GM12878 (cell line): ENCODE results near the gene SOD2. TPM values are rescaled to one million over a fixed set of nuclear protein-coding genes. Genes with fewer than 3 reads are reported as not detected.

Source experiments
- ATAC-seq: fragments of 200-7000 bp; cut with Tn5 transposase; 3 replicates; pipeline ENCODE4 v1.9.1; 2020; ENCODE audit warnings: mild to moderate bottlenecking, moderate library complexity
- BruUV-seq: library from RNA; stranded (reverse); fragments of 400-500 nt; replicated peaks from 2 replicates; lab custom pipeline; 2021; lab: Mats Ljungman, UMichigan
- CTCF ChIA-PET: fragments of 300-600 bp; sonication (Branson Sonifier 250); formaldehyde crosslinking; extraction: SDS; loops from one replicate; lab custom pipeline; 2021; ENCODE audit warnings: inconsistent platforms; lab: Yijun Ruan, JAX
- POLR2A ChIA-PET: fragments of 350-600 bp; formaldehyde crosslinking; extraction: SDS; loops from one replicate; lab custom pipeline; 2021; ENCODE audit warnings: inconsistent platforms; lab: Charles Lee
- RAD21 ChIA-PET: fragments of 300-600 bp; sonication (Branson Sonifier 250); formaldehyde crosslinking; loops from one replicate; lab custom pipeline; 2023; ENCODE audit warnings: antibody characterized with exemption; ENCODE audit not compliant: unreplicated experiment; lab: Charles Lee
- SMC1A ChIA-PET: fragments of 300-600 bp; sonication (Branson Sonifier 250); formaldehyde crosslinking; loops from one replicate; lab custom pipeline; 2023; ENCODE audit not compliant: unreplicated experiment, uncharacterized antibody; lab: Charles Lee
- DNase-seq: peaks from one replicate; pipeline ENCODE4 v3.0.0-alpha.2; 2011; ENCODE audit warnings: low read depth, low spot score
- FAIRE-seq: peaks from 3 replicates; lab custom pipeline; 2011; peaks lifted over from hg19 to GRCh38; lab: Jason Lieb, UNC
- H2AFZ ChIP-seq: 2 replicates; pipeline ENCODE4 v1.6.0; 2011; ENCODE audit warnings: low read depth, low read length, control low read depth; ENCODE audit not compliant: control insufficient read depth
- H3K27ac ChIP-seq: 2 replicates; pipeline ENCODE4 v1.5.1; 2011; ENCODE audit warnings: control low read depth; ENCODE audit not compliant: control insufficient read depth, insufficient read depth
- H3K27me3 ChIP-seq, 2 experiments: replicated peaks in 1 of 2; 2 replicates each; pipeline versions ENCODE4 v1.6.0 to v1.6.1; 2011; ENCODE audit warnings: low read length in 1 of 2; ENCODE audit not compliant: control insufficient read depth in 2 of 2, insufficient read depth in 2 of 2
- H3K36me3 ChIP-seq, 2 experiments: 2 replicates each; pipeline ENCODE4 v1.5.1; 2011; ENCODE audit warnings: low read length in 1 of 2; ENCODE audit not compliant: control insufficient read depth in 2 of 2, insufficient read depth in 2 of 2
- H3K4me1 ChIP-seq: 2 replicates; pipeline ENCODE4 v1.6.1; 2011; ENCODE audit warnings: mild to moderate bottlenecking, low read length, moderate library complexity, mixed read lengths; ENCODE audit not compliant: control insufficient read depth, insufficient read depth
- H3K4me2 ChIP-seq: 2 replicates; pipeline ENCODE4 v1.6.0; 2011; ENCODE audit warnings: control low read depth; ENCODE audit not compliant: control insufficient read depth, insufficient read depth
- H3K4me3 ChIP-seq: fragments of 200-600 bp; sonication (generic); 2 replicates; pipeline ENCODE4 v1.5.1; 2016
- H3K79me2 ChIP-seq: 2 replicates; pipeline ENCODE4 v1.6.0; 2011; ENCODE audit warnings: low read length; ENCODE audit not compliant: control insufficient read depth, insufficient read depth
- H3K9ac ChIP-seq: 2 replicates; pipeline ENCODE4 v1.8.0; 2011; ENCODE audit warnings: low read length, control low read depth, mixed read lengths; ENCODE audit not compliant: control insufficient read depth, insufficient read depth
- H3K9me3 ChIP-seq: replicated peaks from 3 replicates; pipeline ENCODE4 v1.5.1; 2011; ENCODE audit warnings: mild to moderate bottlenecking, low read length; ENCODE audit not compliant: control insufficient read depth, insufficient read depth
- H4K20me1 ChIP-seq: 2 replicates; pipeline ENCODE4 v1.6.0; 2011; ENCODE audit not compliant: control insufficient read depth, insufficient read depth
- BACH1 ChIP-seq: fragments of 450-650 bp; IDR thresholded peaks from 2 replicates; pipeline ENCODE4 v1.6.1; 2017; ENCODE audit warnings: mild to moderate bottlenecking, borderline replicate concordance
- CREB1 ChIP-seq: IDR thresholded peaks from 2 replicates; pipeline ENCODE4 v1.6.1; 2012; ENCODE audit warnings: low read depth, mild to moderate bottlenecking, inconsistent platforms
- ESRRA ChIP-seq: IDR thresholded peaks from 2 replicates; pipeline ENCODE4 v1.6.1; 2012; ENCODE audit warnings: mild to moderate bottlenecking, low read length, improper control_type of control experiment
- ETV6 ChIP-seq, 2 experiments: fragments of 450-650 bp in 1 of 2; IDR thresholded peaks in 1 of 2; conservative IDR thresholded peaks in 1 of 2; 2 replicates each; pipeline ENCODE4 v1.6.1; 2014; ENCODE audit warnings: antibody characterized with exemption in 1 of 2, borderline replicate concordance in 1 of 2, low read depth in 1 of 2, mild to moderate bottlenecking in 1 of 2, moderate library complexity in 1 of 2
- HDAC2 ChIP-seq: fragments of 200-600 bp; sonication (generic); IDR thresholded peaks from 2 replicates; pipeline ENCODE4 v1.6.1; 2017
- IRF4 ChIP-seq: IDR thresholded peaks from 2 replicates; pipeline ENCODE4 v1.6.1; 2011; ENCODE audit warnings: low read depth, low read length
- SRF ChIP-seq, 2 experiments: IDR thresholded peaks; 2 replicates each; pipeline ENCODE4 v1.6.1; 2011; ENCODE audit warnings: low read depth in 2 of 2, low read length in 2 of 2, mild to moderate bottlenecking in 1 of 2, moderate library complexity in 1 of 2
- SUPT20H ChIP-seq: IDR thresholded peaks from 2 replicates; pipeline ENCODE4 v1.6.1; 2011; ENCODE audit warnings: low read depth, mild to moderate bottlenecking, low read length, moderate library complexity, borderline replicate concordance; ENCODE audit not compliant: control insufficient read depth
- TARDBP ChIP-seq: IDR thresholded peaks from 2 replicates; pipeline ENCODE4 v1.6.1; 2016; ENCODE audit warnings: borderline replicate concordance
- WGBS: methylation state at CpG from one replicate; pipeline ENCODE4 v1.1.6; 2016; ENCODE audit warnings: low lambda C conversion rate; ENCODE audit not compliant: insufficient replicate concordance, insufficient coverage; ENCODE audit errors: missing lambda C conversion rate; 5-methylcytosine and 5-hydroxymethylcytosine counted together
- in situ Hi-C: fragments of 300-500 bp; cut with MboI; formaldehyde crosslinking; loops from 9 replicates; pipeline ENCODE4 v1.14.3; 2018; ENCODE audit warnings: mixed read lengths
- intact Hi-C: fragments of 100-400 bp; cut with micrococcal nuclease; formaldehyde crosslinking; loops from one replicate; pipeline ENCODE4 v1.14.2; 2022; ENCODE audit not compliant: unreplicated experiment
- polyA plus RNA-seq, 11 experiments: library from polyadenylated mRNA; depleted of rRNA in 4 of 11; unstranded in 6 of 11; stranded (reverse) in 5 of 11; fragments of >200 nt; fragmentation: Nextera tagmentation in 4 of 11; fragmentation: Illumina TruSeq in 1 of 11; extraction: Ambion mirVana in 4 of 11; extraction: Trizol in 1 of 11; gene quantifications; 1 replicate in 1 of 11; 2 replicates in 10 of 11; pipeline versions ENCODE4 v1.2.1 to v1.2.3, GENCODE V29; 2011 to 2016; ENCODE audit warnings: inconsistent platforms in 2 of 11, missing spikeins in 2 of 11, low read depth in 1 of 11
- total RNA-seq, 4 experiments: library from RNA; depleted of rRNA in 3 of 4; stranded (reverse); fragments of >200 nt in 3 of 4; fragmentation: Illumina TruSeq in 1 of 4; extraction: Trizol in 1 of 4; gene quantifications; 2 replicates each; pipeline versions ENCODE4 v1.2.1 to v1.2.3, GENCODE V29; 2013 to 2021
- TF ChIP-seq, protein P1 (sequence below): fragments of 450-650 bp; IDR thresholded peaks from 2 replicates; pipeline ENCODE4 v1.6.1; 2018; ENCODE audit warnings: borderline replicate concordance, mild to moderate bottlenecking; ENCODE audit not compliant: partially characterized antibody
- TF ChIP-seq, protein P2 (sequence below): IDR thresholded peaks from 2 replicates; pipeline ENCODE4 v1.6.1; 2012; ENCODE audit warnings: low read depth, low read length, improper control_type of control experiment
- TF ChIP-seq, protein P3 (sequence below): fragments of 150-350 bp; IDR thresholded peaks from 2 replicates; pipeline ENCODE4 v1.6.1; 2016; ENCODE audit warnings: low read depth, low read length
- TF ChIP-seq, protein P4 (sequence below): fragments of 450-650 bp; conservative IDR thresholded peaks from 2 replicates; pipeline ENCODE4 v1.6.1; 2017; ENCODE audit warnings: mild to moderate bottlenecking, moderate library complexity
- TF ChIP-seq, protein P5 (sequence below): fragments of 150-350 bp; IDR thresholded peaks from 2 replicates; pipeline ENCODE4 v1.6.1; 2014; ENCODE audit warnings: mild to moderate bottlenecking, low read depth, low read length

Gene SOD2
- total and polyA plus RNA-seq, 10 of the 15 experiments (the other 5 are each of a cell fraction or from before 2014, with no cell fraction given): 12.1 to 55.8 (median 39.1) TPM

DNA sequence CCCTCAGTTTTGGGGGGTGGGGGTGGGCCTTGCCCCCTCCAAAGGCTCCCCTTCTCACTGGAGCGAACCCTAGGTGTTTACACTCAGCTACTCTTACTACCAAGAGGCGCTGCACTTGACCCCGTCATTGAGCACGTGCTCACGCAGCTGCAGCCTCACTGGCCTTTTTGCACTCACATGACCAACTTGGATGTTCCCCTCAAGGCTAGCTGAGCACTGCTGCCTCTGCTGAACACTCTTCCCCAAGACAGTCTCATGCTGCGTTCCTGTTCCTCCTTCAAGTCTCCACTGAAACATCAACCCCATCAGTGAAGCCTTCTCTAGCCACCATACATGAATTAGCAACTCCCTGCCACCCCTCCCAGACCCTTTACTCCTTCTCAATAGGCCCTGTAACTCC lies 4.0 kb downstream of the SOD2 start:
- Histone ChIP-seq H3K4me3 (no peak overlapping the region), H3K4me1 (peaks cover 7% of the 10 kb centered on the region), H3K27me3 (no peaks in the 10 kb centered on the region), H3K27ac (no peak overlapping the region), H3K9me3 (no peaks in the 10 kb centered on the region), H2AFZ (no peak overlapping the region), H3K36me3 (peaks cover 0 to 12% of the 10 kb centered on the region in 2 experiments; a peak in 2 of 4 replicates), H3K9ac (no peak overlapping the region), H3K4me2 (no peak overlapping the region), H4K20me1 (no peaks in the 10 kb centered on the region), H3K79me2 (peaks cover 23% of the 10 kb centered on the region)
- RAD21 ChIA-PET: interaction anchor here (0.9 to 1.1 kb wide), 2 partner anchors 166 to 253 kb away, joined by 3 read pairs; no protein-coding TSS in a partner anchor
- no TSS peak for BruUV-seq
- 99% methylated on average over 6 of the region's 6 CpGs for WGBS
- intact Hi-C loops (no loop called here), in situ Hi-C loops (no loop called here)
- POLR2A ChIA-PET: interaction anchor here (0.5 to 1.1 kb wide), 3 partner anchors 38 to 262 kb away, joined by 3 read pairs; partner anchors contain the start of gene WTAP
- DNase-seq (no peak), FAIRE-seq (no peak), ATAC-seq (no peak)
- CTCF ChIA-PET: interaction anchor here (0.7 to 2.7 kb wide), 5 partner anchors 9 to 769 kb away, joined by 3 to 8 read pairs (median 4); no protein-coding TSS in a partner anchor
- SMC1A ChIA-PET: interaction anchor here (0.7 to 1.4 kb wide), 4 partner anchors 8 to 103 kb away, joined by 3 to 4 read pairs (median 4); no protein-coding TSS in a partner anchor
- TF ChIP-seq, protein P1, sequence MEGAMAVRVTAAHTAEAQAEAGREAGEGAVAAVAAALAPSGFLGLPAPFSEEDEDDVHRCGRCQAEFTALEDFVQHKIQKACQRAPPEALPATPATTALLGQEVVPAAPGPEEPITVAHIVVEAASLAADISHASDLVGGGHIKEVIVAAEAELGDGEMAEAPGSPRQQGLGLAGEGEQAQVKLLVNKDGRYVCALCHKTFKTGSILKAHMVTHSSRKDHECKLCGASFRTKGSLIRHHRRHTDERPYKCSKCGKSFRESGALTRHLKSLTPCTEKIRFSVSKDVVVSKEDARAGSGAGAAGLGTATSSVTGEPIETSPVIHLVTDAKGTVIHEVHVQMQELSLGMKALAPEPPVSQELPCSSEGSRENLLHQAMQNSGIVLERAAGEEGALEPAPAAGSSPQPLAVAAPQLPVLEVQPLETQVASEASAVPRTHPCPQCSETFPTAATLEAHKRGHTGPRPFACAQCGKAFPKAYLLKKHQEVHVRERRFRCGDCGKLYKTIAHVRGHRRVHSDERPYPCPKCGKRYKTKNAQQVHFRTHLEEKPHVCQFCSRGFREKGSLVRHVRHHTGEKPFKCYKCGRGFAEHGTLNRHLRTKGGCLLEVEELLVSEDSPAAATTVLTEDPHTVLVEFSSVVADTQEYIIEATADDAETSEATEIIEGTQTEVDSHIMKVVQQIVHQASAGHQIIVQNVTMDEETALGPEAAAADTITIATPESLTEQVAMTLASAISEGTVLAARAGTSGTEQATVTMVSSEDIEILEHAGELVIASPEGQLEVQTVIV: no peak
- TF ChIP-seq TARDBP: no peak
- TF ChIP-seq, protein P2, sequence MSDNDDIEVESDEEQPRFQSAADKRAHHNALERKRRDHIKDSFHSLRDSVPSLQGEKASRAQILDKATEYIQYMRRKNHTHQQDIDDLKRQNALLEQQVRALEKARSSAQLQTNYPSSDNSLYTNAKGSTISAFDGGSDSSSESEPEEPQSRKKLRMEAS: no peak
- no peak for TF ChIP-seq IRF4
- TF ChIP-seq, protein P3, sequence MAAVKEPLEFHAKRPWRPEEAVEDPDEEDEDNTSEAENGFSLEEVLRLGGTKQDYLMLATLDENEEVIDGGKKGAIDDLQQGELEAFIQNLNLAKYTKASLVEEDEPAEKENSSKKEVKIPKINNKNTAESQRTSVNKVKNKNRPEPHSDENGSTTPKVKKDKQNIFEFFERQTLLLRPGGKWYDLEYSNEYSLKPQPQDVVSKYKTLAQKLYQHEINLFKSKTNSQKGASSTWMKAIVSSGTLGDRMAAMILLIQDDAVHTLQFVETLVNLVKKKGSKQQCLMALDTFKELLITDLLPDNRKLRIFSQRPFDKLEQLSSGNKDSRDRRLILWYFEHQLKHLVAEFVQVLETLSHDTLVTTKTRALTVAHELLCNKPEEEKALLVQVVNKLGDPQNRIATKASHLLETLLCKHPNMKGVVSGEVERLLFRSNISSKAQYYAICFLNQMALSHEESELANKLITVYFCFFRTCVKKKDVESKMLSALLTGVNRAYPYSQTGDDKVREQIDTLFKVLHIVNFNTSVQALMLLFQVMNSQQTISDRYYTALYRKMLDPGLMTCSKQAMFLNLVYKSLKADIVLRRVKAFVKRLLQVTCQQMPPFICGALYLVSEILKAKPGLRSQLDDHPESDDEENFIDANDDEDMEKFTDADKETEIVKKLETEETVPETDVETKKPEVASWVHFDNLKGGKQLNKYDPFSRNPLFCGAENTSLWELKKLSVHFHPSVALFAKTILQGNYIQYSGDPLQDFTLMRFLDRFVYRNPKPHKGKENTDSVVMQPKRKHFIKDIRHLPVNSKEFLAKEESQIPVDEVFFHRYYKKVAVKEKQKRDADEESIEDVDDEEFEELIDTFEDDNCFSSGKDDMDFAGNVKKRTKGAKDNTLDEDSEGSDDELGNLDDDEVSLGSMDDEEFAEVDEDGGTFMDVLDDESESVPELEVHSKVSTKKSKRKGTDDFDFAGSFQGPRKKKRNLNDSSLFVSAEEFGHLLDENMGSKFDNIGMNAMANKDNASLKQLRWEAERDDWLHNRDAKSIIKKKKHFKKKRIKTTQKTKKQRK: no peak
- no peak for TF ChIP-seq HDAC2
- TF ChIP-seq SUPT20H: no peak
- no peak for TF ChIP-seq SRF (IDR thresholded peaks at IDR 0.05; ENCODE audit: low read depth in 2 of 2, low read length in 2 of 2)
- TF ChIP-seq CREB1: no peak
- TF ChIP-seq, protein P4, sequence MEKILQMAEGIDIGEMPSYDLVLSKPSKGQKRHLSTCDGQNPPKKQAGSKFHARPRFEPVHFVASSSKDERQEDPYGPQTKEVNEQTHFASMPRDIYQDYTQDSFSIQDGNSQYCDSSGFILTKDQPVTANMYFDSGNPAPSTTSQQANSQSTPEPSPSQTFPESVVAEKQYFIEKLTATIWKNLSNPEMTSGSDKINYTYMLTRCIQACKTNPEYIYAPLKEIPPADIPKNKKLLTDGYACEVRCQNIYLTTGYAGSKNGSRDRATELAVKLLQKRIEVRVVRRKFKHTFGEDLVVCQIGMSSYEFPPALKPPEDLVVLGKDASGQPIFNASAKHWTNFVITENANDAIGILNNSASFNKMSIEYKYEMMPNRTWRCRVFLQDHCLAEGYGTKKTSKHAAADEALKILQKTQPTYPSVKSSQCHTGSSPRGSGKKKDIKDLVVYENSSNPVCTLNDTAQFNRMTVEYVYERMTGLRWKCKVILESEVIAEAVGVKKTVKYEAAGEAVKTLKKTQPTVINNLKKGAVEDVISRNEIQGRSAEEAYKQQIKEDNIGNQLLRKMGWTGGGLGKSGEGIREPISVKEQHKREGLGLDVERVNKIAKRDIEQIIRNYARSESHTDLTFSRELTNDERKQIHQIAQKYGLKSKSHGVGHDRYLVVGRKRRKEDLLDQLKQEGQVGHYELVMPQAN: no peak
- TF ChIP-seq, protein P5, sequence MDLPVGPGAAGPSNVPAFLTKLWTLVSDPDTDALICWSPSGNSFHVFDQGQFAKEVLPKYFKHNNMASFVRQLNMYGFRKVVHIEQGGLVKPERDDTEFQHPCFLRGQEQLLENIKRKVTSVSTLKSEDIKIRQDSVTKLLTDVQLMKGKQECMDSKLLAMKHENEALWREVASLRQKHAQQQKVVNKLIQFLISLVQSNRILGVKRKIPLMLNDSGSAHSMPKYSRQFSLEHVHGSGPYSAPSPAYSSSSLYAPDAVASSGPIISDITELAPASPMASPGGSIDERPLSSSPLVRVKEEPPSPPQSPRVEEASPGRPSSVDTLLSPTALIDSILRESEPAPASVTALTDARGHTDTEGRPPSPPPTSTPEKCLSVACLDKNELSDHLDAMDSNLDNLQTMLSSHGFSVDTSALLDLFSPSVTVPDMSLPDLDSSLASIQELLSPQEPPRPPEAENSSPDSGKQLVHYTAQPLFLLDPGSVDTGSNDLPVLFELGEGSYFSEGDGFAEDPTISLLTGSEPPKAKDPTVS: no peak
- TF ChIP-seq ESRRA: no peak
- TF ChIP-seq ETV6 (conservative IDR thresholded peaks at IDR 0.05 in 1 of 2, IDR thresholded peaks at IDR 0.05 in 1 of 2; ENCODE audit: borderline replicate concordance in 1 of 2, low read depth in 1 of 2): no peak
- no peak for TF ChIP-seq BACH1
